Pulmonary artery endothelial cell (primary cell): ENCODE measurements around the gene CXorf58. TPM values are rescaled to one million over a fixed set of nuclear protein-coding genes. Genes with fewer than 3 reads are reported as not detected.
"Not testable (repeated sequence)": the region's sequence is repeated elsewhere in the genome, so short reads cannot be mapped to it uniquely, and the experiment has no call there.

Experiments
- DNase-seq: peaks from one replicate; pipeline ENCODE4 v3.0.0-alpha.2; 2011; ENCODE audit warnings: low read depth, low spot score
- total RNA-seq: library from RNA; depleted of rRNA; stranded (reverse); fragments of >200 nt; gene quantifications from 2 replicates; pipeline ENCODE4 v1.2.3, GENCODE V29; 2014

The CXorf58 gene
- total RNA-seq, 1 donor from 2014 or later, result not detected

DNA sequence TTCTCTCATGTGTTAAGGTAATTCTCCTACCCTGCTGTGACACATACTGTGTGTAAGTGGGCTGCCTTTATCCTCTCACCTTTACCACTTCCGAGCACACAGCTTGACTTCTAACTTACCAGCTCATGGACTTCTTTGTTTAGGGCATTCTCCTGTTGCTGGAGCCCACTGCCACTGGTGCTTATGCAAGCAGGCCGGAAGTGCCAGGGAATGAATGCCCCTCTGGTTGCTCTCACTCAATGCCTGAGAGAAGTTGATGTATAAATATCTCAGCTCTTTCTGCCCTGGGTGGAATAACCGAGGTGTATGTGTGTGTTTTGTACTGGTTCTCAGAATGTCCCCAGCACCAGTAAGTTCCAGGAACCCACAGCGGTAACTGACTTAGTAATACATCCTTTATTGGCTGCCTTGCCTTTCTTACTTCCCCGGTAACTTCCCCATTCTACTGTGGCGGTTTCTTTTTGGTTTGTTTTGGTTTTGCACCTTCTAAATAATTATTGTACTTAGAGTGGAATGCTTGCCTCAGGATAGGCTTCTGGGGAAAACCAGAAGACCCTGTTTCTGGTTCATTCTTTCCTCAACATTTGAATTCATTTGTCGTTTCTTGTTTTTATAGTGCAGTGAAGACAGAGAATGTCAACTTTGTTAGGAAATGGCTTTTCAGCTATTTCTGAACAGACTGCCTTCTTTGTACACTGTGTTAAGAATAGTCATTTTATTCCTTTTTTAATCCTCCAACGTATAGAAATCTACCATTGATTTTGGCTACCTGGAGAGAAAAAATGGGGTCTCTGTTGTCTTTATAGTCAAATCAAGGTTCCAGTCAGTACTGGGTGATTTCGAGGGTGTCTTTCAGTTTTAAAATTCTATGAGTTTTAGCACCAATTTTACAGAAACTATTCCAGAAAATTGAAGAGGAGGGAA is 45.4 kb downstream of the CXorf58 start:
- DNase-seq, result no peak

DNA sequence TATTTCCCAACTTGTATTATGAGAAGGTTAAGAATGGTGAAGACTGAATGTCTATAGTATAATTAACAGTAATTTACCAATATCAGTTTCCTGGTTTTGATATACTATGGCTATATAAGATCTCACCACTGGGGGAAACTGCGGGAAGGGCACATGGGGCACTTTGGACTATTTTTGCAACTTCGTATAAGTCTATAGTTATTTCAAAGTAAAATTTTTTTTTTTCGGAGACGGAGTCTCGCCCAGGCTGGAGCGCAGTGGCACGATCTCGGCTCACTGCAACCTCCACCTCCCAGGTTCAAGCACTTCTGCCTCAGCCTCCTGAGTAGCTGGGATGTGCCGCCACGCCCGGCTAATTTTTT is 46.1 kb downstream of the CXorf58 start:
- no peak for DNase-seq

DNA sequence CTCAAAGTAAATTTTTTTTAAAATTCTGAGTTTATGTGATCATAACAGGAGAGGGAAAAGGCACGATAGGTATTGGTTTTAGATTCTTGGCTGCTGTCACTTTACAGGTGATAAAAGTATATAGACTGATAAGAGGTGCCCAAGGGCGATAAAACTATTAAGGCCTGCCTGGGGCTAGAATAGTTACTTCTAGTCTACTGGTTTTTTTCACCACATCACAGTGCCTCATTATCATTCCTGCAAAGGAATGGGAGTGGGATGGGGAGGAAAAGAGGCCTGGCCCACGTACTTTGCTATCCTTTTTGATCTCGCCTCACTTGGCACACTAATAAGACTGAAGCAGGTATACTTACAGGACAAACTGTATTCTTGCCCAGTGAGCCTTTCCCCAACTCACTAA is 46.6 kb downstream of the CXorf58 start:
- DNase-seq, result no peak

DNA sequence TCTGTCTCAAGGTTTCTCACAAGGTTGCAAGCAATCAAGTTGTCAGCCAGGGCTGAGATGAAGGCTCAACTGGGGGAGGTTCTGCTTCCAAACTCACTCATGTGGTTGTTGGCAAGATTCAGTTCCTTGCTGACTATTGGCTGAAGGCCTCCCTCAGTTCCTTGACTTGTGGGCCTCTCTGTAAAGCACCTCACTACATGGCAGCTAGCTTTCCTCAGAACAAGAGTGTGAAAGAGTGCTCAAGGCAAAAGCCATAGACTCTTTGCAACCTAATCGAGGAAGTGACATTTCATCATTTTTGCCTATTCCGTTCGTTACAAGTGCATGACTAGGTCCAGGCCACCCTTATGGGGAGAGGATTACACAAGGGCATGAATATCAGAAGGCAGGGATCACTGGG is 52.0 kb downstream of the CXorf58 start:
- DNase-seq, result no peak

DNA sequence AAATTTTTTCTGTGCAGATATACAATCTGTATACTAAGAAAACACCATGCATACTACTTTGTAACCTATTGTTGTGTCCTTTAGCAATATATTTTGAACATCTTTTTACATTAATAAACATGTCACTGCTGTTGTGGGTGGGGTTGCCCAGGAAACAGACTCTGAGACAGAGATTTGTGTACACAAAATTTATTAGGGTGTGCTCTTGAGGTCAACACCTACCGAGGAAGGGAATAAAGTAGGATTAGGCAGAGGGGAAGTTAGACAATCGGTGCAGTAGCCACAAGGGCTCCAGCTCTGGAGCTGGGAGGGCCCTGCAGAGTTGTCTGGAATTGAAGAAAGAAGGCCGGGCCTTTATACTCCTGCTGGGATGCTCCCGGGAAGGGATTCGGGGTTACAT is 56.4 kb downstream of the CXorf58 start:
- DNase-seq, result no peak

DNA sequence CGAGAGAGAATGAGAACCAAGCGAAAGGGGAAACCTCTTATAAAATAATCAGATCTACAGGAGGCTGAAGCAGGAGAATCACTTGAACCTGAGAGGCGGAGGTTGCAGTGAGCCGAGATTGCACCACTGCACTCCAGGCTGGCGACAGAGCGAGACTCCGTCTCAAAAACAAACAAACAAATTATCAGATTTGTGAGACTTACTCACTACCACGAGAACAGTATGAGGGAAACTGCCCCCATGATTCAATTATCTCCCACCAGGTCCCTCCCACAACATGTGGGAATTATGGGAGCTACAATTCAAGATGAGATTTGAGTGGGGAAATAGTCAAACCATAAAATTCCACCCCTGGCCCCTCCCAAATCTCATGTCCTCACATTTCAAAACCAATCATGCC is 57.8 kb downstream of the CXorf58 start:
- DNase-seq, result not testable (repeated sequence)

DNA sequence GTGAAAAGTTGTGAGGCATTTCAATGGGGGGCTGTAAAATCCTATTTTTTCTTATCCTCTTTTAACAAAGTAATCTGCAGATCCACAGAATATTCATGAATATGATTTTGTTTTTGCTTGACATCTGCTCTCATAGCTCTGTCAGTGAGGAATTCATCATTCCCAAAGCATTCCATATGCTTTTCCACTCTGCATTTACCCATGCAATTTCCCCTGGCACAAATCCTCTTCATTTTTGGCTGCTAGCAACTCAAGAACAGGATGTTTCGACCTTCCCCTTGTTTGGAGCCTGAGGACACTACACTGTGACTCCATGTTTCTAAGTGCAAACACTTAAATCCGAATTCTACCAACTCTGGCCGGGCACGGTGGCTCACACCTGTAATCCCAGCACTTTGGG is 70.7 kb downstream of the CXorf58 start:
- DNase-seq, result no peak

DNA sequence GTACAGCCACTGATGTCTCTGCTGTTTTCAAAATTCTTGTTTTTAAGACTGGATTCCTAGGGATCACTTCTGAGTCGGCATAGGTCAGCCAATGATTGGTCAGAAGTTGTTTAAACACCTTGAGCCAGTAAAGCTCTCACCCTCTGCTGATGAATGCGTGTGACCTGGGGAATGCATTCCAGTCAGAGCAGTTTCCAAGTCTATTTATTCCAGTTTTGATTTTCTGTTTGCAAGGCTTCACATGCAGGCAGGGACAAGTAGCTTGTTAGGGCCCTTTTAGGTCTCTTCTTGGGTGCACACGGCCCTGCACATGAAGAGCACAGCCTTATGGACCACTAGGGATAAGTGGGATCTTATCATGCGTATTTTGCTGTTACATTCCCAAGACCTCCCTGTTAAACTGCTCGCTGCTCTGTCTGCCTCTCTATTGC is 72.2 kb downstream of the CXorf58 start:
- no peak for DNase-seq

DNA sequence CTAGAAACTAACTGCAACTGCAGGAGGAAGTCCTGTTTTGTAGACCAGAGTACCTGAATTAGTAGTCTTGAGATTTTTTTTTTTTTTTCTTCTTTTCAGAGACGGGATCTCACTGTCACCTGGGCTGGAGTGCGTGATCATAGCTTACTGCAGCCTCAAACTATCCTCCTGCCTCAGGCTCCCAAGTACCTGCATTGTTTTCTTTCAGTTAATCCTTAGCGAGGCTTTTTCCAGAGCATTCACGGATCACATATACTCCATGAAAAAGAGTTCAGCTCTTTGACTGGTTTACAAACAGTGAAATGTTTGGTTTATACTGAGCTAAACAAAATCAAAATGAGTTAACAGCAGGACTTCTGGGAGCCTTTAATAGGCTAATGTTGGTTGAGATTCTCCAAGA is 73.4 kb downstream of the CXorf58 start:
- no peak for DNase-seq

DNA sequence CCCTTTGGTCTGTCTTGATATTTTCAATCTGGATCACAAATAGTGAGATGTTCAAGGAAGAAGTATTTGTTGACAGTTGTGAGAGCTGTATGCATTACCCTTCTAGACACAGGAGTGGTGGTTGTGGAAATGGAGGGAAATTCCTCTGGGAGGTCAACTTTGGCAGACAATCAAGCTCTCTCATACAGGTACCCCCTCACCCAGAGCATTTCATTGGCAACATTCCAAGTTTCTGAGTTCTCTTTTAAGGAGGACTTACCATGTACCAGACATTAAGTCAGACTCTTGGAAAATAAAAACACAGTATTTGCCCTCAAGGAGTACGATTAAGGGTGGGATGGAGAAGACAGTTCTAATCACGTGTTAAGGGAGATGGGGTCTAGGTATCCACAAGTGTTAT is 73.9 kb downstream of the CXorf58 start:
- DNase-seq, result no peak

DNA sequence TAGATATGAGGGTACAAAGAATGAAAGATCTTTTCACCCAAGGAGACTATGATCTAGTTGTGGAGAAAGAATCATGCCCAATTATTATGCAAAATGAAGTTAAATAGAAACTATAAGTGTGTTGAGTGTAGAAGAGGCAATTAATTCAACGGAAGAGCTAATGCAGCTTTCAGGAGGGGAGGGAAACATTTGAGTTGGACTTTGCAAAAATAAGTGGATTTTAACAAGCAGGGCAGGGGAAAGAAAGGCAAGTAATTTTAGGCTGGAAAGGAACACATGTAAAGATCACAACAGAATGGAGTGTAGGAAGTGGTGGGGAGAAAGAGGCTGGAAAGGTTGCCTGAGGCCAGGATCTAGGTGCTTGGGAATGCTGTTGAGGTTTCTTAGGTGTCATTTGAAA is 75.1 kb downstream of the CXorf58 start:
- DNase-seq, result no peak

Other genes starting within 250 kb of the CXorf58 start
- 170 and 274 TPM in 2 replicates for gene PRDX4, start 240.5 kb upstream of the CXorf58 start, total RNA-seq
- 77.8 and 81.6 TPM in 2 replicates for gene ACOT9, start 164.7 kb upstream of the CXorf58 start, total RNA-seq
- gene SAT1, start 124.8 kb upstream of the CXorf58 start, total RNA-seq, result 298 and 461 TPM in 2 replicates
- gene APOO, start 68 bp upstream of the CXorf58 start, total RNA-seq, result 7.9 and 11.6 TPM in 2 replicates
- 4.4 and 6.5 TPM in 2 replicates for gene KLHL15, start 119.2 kb downstream of the CXorf58 start, total RNA-seq
- gene EIF2S3, start 146.9 kb downstream of the CXorf58 start, total RNA-seq, result 298 and 386 TPM in 2 replicates
- gene ZFX, start 241.7 kb downstream of the CXorf58 start, total RNA-seq, result 33.0 and 47.5 TPM in 2 replicates